ENCODE measurements around the gene SDK2.

- TF ChIP-seq POLR2A (IDR thresholded peaks at IDR 0.05) (no peak), CTCF (IDR thresholded peaks at IDR 0.05) (no peak)
These were observed 115.6 kb downstream of the SDK2 start for GRCh38 chr17:73528679-73529078.
